ENCODE data around the gene RBM34.
"Not testable (repeated sequence)": the region's sequence is repeated elsewhere in the genome, so short reads cannot be mapped to it uniquely, and the experiment has no call there.

The RBM34 gene, protein sequence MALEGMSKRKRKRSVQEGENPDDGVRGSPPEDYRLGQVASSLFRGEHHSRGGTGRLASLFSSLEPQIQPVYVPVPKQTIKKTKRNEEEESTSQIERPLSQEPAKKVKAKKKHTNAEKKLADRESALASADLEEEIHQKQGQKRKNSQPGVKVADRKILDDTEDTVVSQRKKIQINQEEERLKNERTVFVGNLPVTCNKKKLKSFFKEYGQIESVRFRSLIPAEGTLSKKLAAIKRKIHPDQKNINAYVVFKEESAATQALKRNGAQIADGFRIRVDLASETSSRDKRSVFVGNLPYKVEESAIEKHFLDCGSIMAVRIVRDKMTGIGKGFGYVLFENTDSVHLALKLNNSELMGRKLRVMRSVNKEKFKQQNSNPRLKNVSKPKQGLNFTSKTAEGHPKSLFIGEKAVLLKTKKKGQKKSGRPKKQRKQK

DNA sequence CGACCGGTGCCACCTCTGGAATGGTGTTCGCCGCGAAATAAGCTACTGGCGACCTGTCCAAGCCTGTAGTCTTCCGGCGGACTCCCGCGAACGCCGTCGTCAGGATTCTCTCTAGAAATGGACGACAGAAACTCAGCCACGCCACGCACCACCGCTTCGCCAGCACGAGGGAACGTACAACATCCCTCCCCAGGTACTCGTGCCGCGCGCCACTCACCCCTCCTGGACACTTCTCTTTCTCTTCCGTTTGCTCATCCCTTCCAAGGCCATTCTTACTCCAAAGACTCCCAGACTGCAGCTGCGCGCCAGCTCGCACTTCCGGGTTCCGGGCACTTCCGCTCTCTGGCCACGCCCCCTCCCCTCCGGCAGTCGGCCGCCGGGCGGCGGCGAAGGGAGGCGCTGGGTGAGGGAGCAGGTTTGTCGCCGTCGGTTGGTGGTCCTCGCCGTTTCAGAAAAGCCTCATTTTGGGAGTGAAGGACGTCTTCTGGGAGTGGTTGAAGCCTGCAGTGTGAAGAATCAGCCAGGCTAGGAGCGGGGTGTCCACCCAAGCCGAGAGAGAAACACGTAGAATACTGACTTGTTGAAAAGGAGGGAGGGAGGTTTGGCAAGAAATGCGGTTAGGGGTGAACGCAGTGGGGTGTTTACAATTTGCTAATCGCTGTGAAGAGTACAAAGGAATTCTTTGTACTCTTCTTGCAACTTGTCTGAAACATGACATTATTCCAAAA lies at the start of gene RBM34:
Gene RBM34, minus strand, starts transcription at position 294 of the 728 bp plus-strand sequence. Its CDS starts 24 bp downstream, at position 270.
- DNase-seq: peak; percentile 84

GRCh38 chr1:235207209-235207565 lies 46.1 kb upstream of the RBM34 start:
- no peak for DNase-seq

DNA sequence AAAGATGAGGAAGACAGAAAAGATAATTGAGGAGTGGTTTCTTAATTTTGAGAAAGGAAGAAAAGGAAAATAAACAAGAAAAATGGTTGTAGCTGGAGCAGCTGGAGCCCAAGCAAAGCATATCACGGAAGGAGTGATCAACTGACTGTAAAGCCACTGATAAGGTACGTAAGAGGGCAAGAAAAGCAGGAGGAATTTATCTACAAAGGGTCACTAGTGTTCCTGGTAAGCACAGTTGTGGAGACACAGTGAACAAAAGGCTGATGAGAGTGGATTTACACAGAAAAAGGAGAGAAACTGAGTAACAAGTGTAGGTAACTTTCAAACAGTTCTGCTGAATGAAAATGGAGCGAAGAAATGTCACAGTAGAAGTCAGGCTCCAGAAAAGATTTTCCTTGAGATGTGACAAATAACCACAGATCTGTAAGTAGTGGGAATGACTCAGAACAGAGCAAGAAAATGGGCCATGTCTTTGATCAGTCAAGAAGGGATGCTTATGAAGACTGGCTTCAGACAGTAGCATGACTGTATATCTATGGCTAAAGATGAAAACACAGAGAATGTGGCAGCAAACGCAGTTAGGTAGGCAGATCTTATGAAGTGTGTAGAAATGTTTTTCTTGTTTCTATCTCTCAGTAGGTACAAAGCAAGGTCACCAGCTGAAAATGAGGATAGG lies 45.6 kb upstream of the RBM34 start:
- DNase-seq: no peak

DNA sequence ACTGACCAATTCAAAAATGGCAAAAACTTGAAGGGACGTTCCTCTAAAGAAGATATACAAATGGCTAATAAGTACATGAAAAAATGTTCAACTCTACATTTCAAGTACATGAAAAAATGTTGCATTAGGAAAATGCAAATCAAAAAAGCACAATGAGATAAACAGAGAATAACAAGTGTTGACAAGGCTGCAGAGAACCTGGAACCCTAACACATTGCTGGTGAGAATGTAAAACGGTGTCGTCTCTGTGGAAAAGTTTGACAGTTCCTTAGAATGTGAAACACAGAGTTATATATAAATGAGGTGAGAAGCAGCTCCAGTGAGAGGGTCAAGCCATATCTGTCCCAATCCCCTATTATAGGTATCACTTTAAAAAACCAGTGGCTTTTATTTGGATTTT lies 44.6 kb upstream of the RBM34 start:
- DNase-seq: no peak

DNA sequence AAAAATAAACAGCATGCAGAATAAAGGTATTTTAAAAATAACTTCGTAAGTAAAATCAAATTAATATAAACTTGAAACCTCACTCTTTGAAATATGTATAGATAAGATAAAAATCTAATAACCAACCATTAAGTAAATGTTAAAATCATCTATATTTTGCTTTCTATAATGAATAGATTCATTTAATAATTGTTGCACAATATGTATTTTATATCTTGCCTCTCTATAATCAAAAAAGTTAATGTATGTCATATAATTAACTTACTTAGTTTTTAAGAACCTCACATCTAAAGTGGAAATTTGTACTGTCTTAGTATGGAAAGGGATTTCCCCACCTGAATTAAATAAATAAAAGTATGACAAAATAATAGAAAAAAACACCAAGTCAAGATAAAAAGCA lies 42.4 kb upstream of the RBM34 start:
- no peak for DNase-seq

GRCh38 chr1:235202447-235202846 lies 41.4 kb upstream of the RBM34 start:
- not testable (repeated sequence) for DNase-seq

- DNase-seq: no peak
Measured at GRCh38 chr1:235199441-235199840, 38.4 kb upstream of the RBM34 start.

- DNase-seq: no peak
Measured at GRCh38 chr1:235190431-235190830, 29.4 kb upstream of the RBM34 start.

DNA sequence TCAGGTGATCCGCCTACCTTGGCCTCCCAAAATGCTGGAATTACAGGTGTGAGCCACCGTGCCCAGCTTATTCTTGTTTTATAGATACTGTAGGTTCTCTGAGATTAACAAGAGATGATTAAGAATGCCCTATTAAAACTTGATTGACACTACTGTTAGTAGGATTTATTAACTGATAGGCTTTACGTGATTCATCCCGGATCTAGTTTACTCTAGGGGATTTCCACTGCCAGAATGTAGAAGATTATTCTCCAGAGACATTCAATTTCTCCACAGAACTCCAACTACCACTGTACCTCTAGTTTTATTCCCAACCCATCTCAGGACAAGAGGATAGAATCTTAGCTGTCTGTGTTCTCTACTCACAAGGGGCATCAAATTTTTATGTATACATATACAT lies 26.3 kb upstream of the RBM34 start:
- no peak for DNase-seq

GRCh38 chr1:235181561-235182245 lies 20.7 kb upstream of the RBM34 start:
- no peak for DNase-seq

DNA sequence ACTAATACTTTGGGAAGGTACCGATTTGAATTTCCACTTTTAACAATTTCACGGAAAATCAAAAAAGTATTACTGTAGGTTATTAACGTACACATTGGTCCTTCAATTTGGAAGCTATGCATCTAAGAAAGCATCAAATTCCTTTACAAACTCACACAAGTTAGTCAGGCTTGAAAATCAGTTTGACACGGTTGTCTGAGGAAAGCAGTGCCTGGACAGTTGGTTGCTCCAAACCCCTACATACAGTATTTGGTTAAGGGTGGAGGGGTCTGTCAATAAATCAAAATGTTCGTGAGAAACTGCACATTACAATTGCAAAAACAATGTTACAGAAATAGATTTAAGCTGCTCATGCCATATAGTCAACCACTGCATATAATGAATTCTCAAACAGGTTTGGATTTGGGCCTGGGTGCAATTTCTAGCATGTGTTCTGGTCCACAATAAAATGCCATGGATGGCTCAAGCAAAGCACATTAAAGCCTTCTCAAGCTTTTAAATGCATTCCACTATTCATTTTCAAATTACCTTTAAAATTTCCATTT lies 19.9 kb upstream of the RBM34 start:
- DNase-seq: no peak

DNA sequence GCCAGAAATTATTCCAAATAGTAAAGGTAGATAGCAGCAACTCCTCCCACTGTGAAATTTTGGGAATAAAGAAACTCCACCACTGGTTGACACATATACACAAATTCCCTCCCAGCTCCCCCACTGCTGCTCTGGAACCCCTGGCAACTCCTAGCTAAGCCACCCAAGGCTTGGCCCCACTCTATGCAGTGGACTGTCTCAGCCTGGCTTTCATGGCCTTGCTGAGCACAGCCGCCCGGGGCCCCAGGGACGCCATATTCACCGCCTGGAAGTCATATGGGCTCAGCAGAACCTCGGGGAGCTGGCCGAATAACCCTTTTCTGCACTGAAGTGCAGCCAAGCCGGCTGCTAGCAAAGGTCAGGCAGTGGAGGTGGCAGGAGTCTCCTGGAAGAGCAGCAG lies 15.4 kb upstream of the RBM34 start:
- DNase-seq: no peak

DNA sequence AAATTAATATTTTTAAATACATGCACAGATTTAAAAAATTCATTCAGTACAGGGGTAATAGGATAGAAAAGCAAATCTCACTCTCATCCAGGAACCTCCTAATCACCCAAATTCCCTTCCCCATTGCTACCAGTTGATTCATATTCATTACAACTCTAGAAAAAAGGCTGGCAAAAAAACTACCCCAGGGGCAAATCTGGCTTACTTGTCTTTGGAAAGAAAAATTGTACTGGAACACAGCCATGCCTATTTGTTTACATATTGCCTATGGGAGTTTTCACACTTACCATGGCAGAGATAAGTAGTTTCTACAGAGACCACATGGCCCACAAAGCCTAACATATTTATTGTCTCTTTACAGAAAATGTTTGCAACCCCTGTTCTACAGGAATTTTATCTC lies 8.9 kb upstream of the RBM34 start:
- DNase-seq: no peak

DNA sequence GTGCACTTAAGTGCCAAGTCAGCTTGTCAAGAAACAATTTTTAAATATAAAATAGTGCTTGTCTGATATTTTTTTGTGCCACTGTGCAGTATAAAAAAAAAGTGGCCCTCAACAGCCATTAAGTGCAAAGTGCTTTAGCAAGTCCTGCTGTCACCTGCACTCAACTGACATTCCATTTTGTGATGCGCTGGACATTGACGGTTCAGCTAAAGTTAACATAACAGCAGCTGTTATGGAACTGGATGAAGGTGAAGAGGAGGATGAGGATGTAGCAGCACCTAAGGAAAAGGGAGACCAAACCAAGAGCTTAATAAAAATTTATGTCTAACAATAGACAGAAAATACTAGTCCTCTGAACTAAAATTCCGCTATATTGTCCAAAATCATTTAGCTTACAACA lies 7.3 kb upstream of the RBM34 start:
- DNase-seq: no peak

DNA sequence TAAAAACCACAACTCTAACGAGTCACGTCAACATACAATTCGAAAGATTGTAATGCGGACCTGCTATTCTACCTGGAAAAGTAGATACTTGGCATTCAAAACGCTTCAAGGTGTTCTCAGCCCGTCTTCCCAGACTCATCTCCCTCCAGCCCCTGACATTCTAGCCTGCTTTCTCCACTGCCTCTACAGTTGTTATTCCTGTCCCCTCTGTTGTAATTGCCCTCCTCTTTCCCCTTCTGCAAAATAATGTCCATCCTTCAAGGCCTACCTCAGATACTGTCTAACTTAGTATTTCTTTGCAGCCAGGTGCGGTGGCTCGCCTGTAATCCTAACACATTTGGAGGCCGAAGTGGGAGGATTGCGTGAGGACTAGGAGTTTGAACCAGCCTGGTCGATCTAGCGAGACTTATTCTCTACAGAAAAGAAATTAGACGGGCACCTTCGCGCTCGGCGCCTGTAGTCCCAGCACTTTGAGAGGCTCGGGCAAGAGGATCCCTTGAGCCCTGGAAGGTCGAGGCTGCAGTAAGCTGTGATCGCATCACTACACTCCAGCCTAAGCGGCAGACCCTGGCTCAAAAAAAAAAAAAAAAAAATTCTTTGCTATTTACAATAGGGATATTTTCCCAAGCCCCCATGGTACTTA lies 756 bp upstream of the RBM34 start:
- DNase-seq: no peak

- peak; percentile 74 for DNase-seq
Measured at GRCh38 chr1:235160383-235160956, 580 bp downstream of the RBM34 start.

DNA sequence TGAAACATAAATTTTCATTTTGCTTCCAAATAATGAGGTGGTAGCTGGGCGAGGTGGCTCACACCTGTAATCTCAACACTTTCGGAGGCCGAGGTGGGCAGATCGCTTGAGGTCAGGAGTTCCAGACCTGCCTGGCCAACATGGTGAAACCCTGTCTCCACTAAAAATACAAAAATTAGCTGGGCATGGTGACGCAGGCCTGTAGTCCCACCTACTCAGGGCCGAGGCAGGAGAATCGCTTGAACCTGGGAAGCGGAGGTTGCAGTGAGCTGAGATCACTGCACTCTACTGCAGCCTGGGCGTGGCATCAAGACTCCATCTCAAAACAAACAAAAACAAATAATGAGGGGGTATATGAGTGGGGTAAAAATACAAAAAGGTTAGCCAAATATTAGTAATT lies 1.1 kb downstream of the RBM34 start:
- not testable (repeated sequence) for DNase-seq

DNA sequence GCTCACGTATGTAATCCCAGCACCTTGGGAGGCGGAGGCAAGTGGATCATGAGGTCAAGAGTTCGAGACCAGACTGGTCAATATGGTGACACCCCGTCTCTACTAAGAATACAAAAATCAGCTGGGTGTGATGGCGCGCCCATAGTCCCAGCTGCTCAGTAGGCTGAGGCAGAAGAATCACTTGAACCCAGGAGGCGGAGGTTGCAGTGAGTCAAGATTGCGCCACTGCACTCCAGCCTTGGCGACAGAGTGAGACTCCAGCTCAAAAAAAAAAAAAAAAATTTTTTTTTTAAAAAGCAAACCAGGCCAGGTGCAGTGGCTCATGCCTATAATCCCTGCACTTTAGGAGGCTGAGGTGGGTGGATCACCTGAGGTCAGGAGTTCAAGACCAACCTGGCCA lies 1.8 kb downstream of the RBM34 start:
- DNase-seq: not testable (repeated sequence)

- no peak for DNase-seq
Measured at GRCh38 chr1:235158680-235159079, 2.4 kb downstream of the RBM34 start.

GRCh38 chr1:235157150-235157549 lies 3.9 kb downstream of the RBM34 start:
- no peak for DNase-seq

DNA sequence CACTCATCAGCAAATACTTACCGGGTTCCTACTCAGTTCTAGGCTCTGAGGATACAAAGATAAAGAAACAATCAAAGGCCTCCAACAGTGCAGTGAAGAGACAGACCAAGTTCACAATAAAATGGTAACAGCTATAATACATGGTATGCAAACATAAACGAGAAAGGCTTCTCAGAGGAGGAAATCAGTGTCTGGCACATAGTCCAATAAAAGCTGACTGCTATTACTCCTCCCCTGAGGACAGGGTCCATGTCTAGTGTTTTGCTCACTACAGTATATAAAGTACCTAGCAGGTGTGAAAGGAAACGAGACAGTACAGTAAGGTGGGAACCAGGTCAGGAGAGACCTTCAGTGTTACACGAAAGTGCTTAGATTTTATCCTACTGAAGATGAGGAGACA lies 4.3 kb downstream of the RBM34 start:
- DNase-seq: no peak

DNA sequence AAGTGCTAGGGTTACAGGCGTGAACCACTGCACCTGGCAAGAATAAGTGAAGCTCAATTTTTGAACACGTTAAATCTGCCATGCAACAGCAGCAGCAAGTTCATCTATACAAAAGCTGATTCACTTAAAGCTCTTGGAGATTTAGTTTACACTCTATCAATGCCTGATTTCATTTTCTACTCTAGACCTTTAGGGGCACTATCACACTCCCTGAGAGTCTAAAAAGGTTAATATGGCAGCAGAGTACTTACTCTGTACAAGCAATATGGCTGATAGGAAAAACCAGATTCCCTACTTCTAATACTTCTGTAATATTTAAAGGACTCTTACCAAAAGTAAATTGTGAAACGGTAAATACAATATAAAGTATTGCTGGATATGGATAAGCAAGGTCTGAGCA lies 4.8 kb downstream of the RBM34 start:
- DNase-seq: no peak
